T follicular helper cell (primary cell): ENCODE data around the gene ASTN2.
"Not testable (repeated sequence)": the region's sequence is repeated elsewhere in the genome, so short reads cannot be mapped to it uniquely, and the experiment has no call there.

Experiments used
- DNase-seq: peaks from one replicate; pipeline ENCODE4 v3.0.0-alpha.2; 2020; ENCODE audit warnings: low read depth

The ASTN2 gene

GRCh38 chr9:116700882-116701865, 713.7 kb downstream of the ASTN2 start:
- no peak for DNase-seq

DNA sequence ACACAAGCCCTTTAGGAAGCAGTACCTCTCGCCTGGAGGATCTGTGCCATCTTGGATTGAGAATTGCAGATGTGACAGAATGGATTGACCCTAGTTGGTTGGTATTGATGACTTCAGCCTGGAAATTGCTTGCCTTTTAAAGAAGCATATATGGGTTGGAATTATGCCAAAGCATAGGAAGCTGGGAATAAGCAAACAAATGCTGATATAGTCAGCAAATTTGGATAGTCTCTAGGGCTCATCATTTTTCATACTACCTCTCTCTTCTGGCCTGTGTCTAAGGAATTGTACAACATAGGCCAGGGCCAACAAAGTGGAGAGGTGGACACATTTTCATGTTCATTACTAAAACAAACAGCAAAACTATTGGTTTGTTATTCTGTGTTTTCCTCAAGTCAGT, 714.6 kb downstream of the ASTN2 start:
- DNase-seq = no peak

GRCh38 chr9:116697887-116698286, 717.0 kb downstream of the ASTN2 start:
- DNase-seq = no peak

- no peak for DNase-seq
Measured at GRCh38 chr9:116697362-116697761, 717.5 kb downstream of the ASTN2 start.

DNA sequence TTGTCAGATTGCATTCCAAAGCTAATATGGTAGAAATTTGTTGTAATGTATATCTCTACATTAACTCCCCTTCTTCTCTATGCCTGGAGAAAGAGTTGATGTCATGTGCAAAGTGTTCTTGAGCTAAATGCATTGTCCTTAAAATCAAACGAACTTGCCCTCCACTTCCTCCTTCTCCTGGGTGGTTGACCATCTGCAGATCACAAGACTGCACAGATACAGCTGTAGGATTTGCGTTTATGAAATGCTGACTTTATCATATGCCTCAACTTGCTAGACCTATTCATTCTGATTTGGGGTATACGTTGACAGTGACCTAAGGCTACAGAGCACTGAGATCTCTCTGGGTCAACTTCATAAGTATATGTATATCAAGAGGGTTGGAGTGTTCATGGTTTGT, 719.4 kb downstream of the ASTN2 start:
- DNase-seq = no peak

GRCh38 chr9:116694785-116695291, 720.0 kb downstream of the ASTN2 start:
- no peak for DNase-seq

DNA sequence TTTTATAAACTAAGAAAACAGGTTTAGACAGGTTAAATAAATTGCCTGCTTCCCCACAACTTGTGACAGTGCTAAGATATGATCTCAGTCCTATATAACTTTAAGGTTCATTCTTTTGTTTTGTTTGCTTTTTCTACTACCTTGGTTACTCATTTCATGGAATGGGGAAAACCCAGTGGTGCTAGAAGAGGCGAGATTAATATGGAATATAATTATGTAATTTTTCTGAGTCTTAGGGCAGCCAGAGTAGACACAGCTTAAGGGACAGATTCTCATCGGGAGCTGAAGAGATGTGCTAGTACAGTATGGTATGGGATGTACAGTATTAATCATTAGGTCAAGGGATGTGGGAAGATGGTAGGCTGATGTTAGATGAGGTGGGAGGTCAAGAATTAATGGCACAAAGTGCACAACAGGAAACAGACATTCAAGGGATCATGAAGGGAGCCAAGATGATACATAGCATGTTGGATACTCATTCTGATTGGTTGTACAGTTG, 721.6 kb downstream of the ASTN2 start:
- no peak for DNase-seq

- no peak for DNase-seq
Measured at GRCh38 chr9:116692616-116693015, 722.2 kb downstream of the ASTN2 start.

- DNase-seq = no peak
Measured at GRCh38 chr9:116691607-116692006, 723.2 kb downstream of the ASTN2 start.

GRCh38 chr9:116690805-116691204, 724.1 kb downstream of the ASTN2 start:
- DNase-seq = not testable (repeated sequence)

GRCh38 chr9:116689486-116690032, 725.3 kb downstream of the ASTN2 start:
- DNase-seq = no peak

- DNase-seq = no peak
Measured at GRCh38 chr9:116688806-116689485, 725.9 kb downstream of the ASTN2 start.

DNA sequence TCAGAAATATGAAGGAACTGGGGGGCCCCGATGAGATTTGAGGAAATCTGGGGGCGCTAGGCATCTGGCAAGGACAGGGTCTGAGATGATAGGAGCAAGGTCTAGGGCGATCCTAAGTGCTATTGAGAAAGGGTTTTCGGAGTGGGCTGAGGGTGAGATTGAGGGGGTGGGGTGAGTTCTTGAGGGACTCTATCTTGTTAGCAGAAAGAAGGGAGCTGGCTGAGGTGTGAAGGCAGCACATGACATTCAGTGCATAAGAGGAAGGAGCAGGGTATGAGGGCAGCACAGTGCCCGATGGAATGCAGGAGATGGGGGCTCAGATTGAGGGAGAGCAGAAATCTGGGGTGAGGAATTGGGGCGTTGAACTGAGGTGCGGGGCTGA, 727.1 kb downstream of the ASTN2 start:
- no peak for DNase-seq

- DNase-seq = peak; percentile 87
Measured at GRCh38 chr9:116687074-116687753, 727.6 kb downstream of the ASTN2 start, which contains the start of gene TRIM32. Gene TRIM32, plus strand, starts transcription at chr9:116687305. Its CDS starts 10,438 bp downstream, at chr9:116697743.

GRCh38 chr9:116686693-116687073, 728.2 kb downstream of the ASTN2 start:
- no peak for DNase-seq

GRCh38 chr9:116686135-116686534, 728.7 kb downstream of the ASTN2 start:
- no peak for DNase-seq

DNA sequence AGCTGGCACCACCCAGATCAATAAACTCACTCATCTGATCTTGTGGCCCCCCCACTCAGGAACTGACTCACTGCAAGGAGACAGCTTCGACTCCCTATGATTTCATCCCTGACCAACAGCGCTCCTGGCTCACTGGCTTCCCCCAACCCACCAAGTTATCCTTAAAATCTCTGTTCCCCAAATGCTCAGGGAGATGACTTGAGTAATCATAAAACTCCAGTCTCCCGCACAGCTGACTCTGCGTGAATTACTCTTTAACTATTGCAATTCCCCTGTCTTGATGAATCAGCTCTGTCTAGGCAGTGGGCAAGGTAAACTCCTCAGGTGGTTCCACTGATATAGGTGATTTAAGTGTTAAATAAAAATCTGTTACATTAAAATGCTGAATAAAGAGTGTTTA, 729.7 kb downstream of the ASTN2 start:
- no peak for DNase-seq

GRCh38 chr9:116683535-116683934, 731.3 kb downstream of the ASTN2 start:
- DNase-seq = no peak

GRCh38 chr9:116674210-116674980, 740.5 kb downstream of the ASTN2 start:
- DNase-seq = no peak

DNA sequence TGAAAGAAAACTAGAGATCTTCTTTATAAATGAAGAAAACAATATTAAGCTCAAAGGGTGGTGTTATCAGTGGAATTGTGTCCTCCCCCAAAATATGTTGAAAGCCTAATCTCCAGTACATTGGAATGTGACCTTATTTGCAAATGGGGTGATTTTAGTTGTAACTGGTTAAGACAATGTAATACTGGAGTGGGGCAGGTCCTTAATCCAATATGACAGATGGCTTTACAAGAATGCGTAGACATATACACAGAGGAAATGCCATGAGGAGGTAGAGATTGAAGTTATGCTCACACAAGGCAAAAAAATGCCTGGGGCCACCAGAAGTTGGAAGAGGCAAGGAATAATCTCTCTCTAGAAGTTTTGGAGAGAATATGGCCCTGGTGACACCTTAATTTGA, 741.5 kb downstream of the ASTN2 start:
- no peak for DNase-seq

DNA sequence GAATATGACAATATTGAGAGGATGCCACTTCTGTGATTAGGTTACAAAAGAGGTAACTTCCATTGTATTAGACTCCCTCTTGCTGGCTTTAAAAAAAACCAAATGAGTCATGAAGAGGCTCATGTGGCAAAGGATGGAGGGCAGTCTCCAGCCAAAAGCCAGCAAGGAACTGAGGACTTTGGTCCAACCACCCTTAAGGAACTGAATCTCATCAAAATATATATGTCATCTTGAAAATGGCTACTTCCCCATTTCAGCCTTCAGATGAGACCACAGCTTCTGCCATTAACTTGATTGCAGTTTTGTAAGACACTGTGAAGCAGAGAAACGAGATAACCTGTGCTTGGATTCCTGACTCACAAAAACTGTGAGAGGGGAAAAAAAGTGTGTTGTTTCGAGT, 743.3 kb downstream of the ASTN2 start:
- no peak for DNase-seq
